HEK293 (cell line): ENCODE measurements around the gene CIB4.

ENCODE experiments used
- CTCF ChIA-PET: fragments of 350-600 bp; formaldehyde crosslinking; extraction: SDS; loops from one replicate; lab custom pipeline; 2021; ENCODE audit warnings: antibody characterized with exemption; lab: Yijun Ruan, JAX
- POLR2A ChIA-PET: fragments of 300-600 bp; formaldehyde crosslinking; extraction: SDS; loops from one replicate; lab custom pipeline; 2020; ENCODE audit warnings: antibody characterized with exemption, inconsistent platforms; lab: Yijun Ruan, JAX
- H3K27ac ChIP-seq: fragments of 200-500 bp; sonication (Bioruptor generic); 2 replicates; pipeline ENCODE4 v1.5.1; 2014; ENCODE audit warnings: low read depth, low read length, control low read depth, inconsistent platforms; ENCODE audit errors: extremely low read depth
- H3K36me3 ChIP-seq, 2 experiments: fragments of 200-500 bp in 1 of 2; sonication (Bioruptor generic) in 1 of 2; 1 replicate in 1 of 2; 2 replicates in 1 of 2; pipeline ENCODE4 v1.5.1; 2014 to 2017; ENCODE audit warnings: inconsistent platforms in 2 of 2, low read length in 2 of 2; ENCODE audit not compliant: control insufficient read depth in 2 of 2, insufficient read depth in 1 of 2
- H3K4me1 ChIP-seq: fragments of 200-500 bp; sonication (Bioruptor generic); 2 replicates; pipeline ENCODE4 v1.5.1; 2014; ENCODE audit warnings: mild to moderate bottlenecking, low read length, inconsistent platforms; ENCODE audit not compliant: control insufficient read depth, insufficient read depth
- H3K4me3 ChIP-seq: 2 replicates; pipeline ENCODE4 v1.5.1; 2011; ENCODE audit warnings: low read depth, mild to moderate bottlenecking, control low read depth, low read length, moderate library complexity
- H3K9me3 ChIP-seq: fragments of 200-500 bp; sonication (Bioruptor generic); 2 replicates; pipeline ENCODE4 v1.5.1; 2014; ENCODE audit warnings: low read depth, low read length, inconsistent platforms; ENCODE audit not compliant: control insufficient read depth, insufficient read depth
- GLIS2 ChIP-seq: fragments of 450-650 bp; formaldehyde crosslinking; IDR thresholded peaks from 2 replicates; pipeline ENCODE4 v1.5.1; 2016; ENCODE audit warnings: missing biosample characterization, missing genetic modification characterization
- ZBTB44 ChIP-seq: fragments of 450-650 bp; IDR thresholded peaks from 2 replicates; pipeline ENCODE4 v1.5.1; 2018; ENCODE audit warnings: missing biosample characterization, mild to moderate bottlenecking, missing genetic modification characterization
- ZIC2 ChIP-seq: fragments of 450-650 bp; formaldehyde crosslinking; IDR thresholded peaks from 2 replicates; pipeline ENCODE4 v1.5.1; 2016; ENCODE audit warnings: missing biosample characterization, missing genetic modification characterization
- ZNF16 ChIP-seq: fragments of 450-650 bp; formaldehyde crosslinking; IDR thresholded peaks from 2 replicates; pipeline ENCODE4 v1.5.1; 2016; ENCODE audit warnings: low read depth, missing biosample characterization, missing genetic modification characterization
- ZNF24 ChIP-seq: fragments of 450-650 bp; formaldehyde crosslinking; IDR thresholded peaks from 2 replicates; pipeline ENCODE4 v1.5.1; 2016; ENCODE audit warnings: missing biosample characterization, missing genetic modification characterization
- ZNF280C ChIP-seq: fragments of 450-650 bp; formaldehyde crosslinking; IDR thresholded peaks from 2 replicates; pipeline ENCODE4 v1.5.1; 2016; ENCODE audit warnings: missing biosample characterization, missing genetic modification characterization
- ZNF302 ChIP-seq: fragments of 450-650 bp; formaldehyde crosslinking; IDR thresholded peaks from 2 replicates; pipeline ENCODE4 v1.5.1; 2016; ENCODE audit warnings: missing biosample characterization, missing genetic modification characterization, low read depth
- ZNF404 ChIP-seq: fragments of 450-650 bp; formaldehyde crosslinking; IDR thresholded peaks from 2 replicates; pipeline ENCODE4 v1.5.1; 2017; ENCODE audit warnings: missing biosample characterization, missing genetic modification characterization
- ZNF426 ChIP-seq: fragments of 450-650 bp; formaldehyde crosslinking; IDR thresholded peaks from 2 replicates; pipeline ENCODE4 v1.5.1; 2017; ENCODE audit warnings: missing biosample characterization, missing genetic modification characterization, mild to moderate bottlenecking, inconsistent platforms, moderate library complexity
- ZNF501 ChIP-seq: fragments of 450-650 bp; formaldehyde crosslinking; IDR thresholded peaks from 2 replicates; pipeline ENCODE4 v1.5.1; 2016; ENCODE audit warnings: missing biosample characterization, missing genetic modification characterization
- ZNF561 ChIP-seq: fragments of 450-650 bp; IDR thresholded peaks from 2 replicates; pipeline ENCODE4 v1.5.1; 2018; ENCODE audit warnings: missing biosample characterization, missing genetic modification characterization, borderline replicate concordance
- ZNF626 ChIP-seq: fragments of 450-650 bp; sonication (Bioruptor Pico); formaldehyde crosslinking; IDR thresholded peaks from 2 replicates; pipeline ENCODE4 v1.5.1; 2018; ENCODE audit warnings: missing biosample characterization, missing genetic modification characterization, inconsistent platforms
- ZNF701 ChIP-seq: fragments of 450-650 bp; formaldehyde crosslinking; IDR thresholded peaks from 2 replicates; pipeline ENCODE4 v1.5.1; 2016; ENCODE audit warnings: missing biosample characterization, missing genetic modification characterization
- ZNF785 ChIP-seq: fragments of 450-650 bp; formaldehyde crosslinking; IDR thresholded peaks from 2 replicates; pipeline ENCODE4 v1.5.1; 2016; ENCODE audit warnings: missing biosample characterization, missing genetic modification characterization
- ZSCAN30 ChIP-seq: fragments of 450-650 bp; IDR thresholded peaks from 2 replicates; pipeline ENCODE4 v1.5.1; 2018; ENCODE audit warnings: missing biosample characterization, mild to moderate bottlenecking, missing genetic modification characterization, moderate library complexity
- TF ChIP-seq, protein P1 (sequence below): fragments of 450-650 bp; formaldehyde crosslinking; IDR thresholded peaks from 2 replicates; pipeline ENCODE4 v1.5.1; 2016; ENCODE audit warnings: missing biosample characterization, missing genetic modification characterization
- TF ChIP-seq, protein P2 (sequence below): fragments of 450-650 bp; formaldehyde crosslinking; IDR thresholded peaks from 2 replicates; pipeline ENCODE4 v1.5.1; 2016; ENCODE audit warnings: missing biosample characterization, missing genetic modification characterization
- TF ChIP-seq, protein P3 (sequence below): sonication (generic); formaldehyde crosslinking; IDR thresholded peaks from 2 replicates; pipeline ENCODE4 v1.8.1; 2022; ENCODE audit warnings: mild to moderate bottlenecking, moderate library complexity, missing genetic modification reagents

Gene CIB4

DNA sequence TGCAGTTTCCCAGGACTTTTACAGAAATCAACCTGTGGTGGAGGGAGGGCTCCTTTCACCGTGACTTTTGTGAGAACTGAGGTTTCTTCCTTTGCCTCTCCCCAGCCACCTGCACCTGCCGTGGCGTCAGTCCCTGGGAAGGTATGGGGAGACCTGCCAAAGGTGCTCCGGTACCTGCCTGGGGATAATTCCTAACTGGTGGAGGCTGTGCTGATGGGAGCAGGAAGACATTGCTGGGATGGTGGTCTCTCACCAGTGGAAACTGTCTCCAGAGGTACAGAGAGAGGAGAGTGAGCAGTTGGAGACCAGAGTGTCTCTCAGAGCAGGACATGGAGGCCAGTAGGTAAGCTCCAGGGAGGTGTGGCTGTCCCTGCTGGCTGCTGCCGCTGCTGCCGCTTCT lies 52.6 kb downstream of the CIB4 start:
- Histone ChIP-seq H3K4me1 (no peaks in the 10 kb centered on the region), H3K36me3 (no peaks in the 10 kb centered on the region), H3K4me3 (no peak overlapping the region)
- TF ChIP-seq, protein P1, sequence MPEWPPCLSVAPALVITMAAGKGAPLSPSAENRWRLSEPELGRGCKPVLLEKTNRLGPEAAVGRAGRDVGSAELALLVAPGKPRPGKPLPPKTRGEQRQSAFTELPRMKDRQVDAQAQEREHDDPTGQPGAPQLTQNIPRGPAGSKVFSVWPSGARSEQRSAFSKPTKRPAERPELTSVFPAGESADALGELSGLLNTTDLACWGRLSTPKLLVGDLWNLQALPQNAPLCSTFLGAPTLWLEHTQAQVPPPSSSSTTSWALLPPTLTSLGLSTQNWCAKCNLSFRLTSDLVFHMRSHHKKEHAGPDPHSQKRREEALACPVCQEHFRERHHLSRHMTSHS (tag by site-specific recombination) = no peak
- TF ChIP-seq ZNF561 (tag by site-specific recombination) (no peak), ZNF280C (no peak), ZBTB44 (no peak), ZSCAN30 (tag by site-specific recombination) (no peak), ZNF701 (tag by site-specific recombination) (no peak), ZNF501 (no peak), ZNF24 (tag by site-specific recombination) (no peak), ZNF302 (tag by site-specific recombination) (no peak), ZNF626 (no peak), ZNF785 (tag by site-specific recombination) (no peak), ZNF404 (tag by site-specific recombination) (no peak)
- TF ChIP-seq, protein P2, sequence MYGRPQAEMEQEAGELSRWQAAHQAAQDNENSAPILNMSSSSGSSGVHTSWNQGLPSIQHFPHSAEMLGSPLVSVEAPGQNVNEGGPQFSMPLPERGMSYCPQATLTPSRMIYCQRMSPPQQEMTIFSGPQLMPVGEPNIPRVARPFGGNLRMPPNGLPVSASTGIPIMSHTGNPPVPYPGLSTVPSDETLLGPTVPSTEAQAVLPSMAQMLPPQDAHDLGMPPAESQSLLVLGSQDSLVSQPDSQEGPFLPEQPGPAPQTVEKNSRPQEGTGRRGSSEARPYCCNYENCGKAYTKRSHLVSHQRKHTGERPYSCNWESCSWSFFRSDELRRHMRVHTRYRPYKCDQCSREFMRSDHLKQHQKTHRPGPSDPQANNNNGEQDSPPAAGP = no peak
- TF ChIP-seq, protein P3, sequence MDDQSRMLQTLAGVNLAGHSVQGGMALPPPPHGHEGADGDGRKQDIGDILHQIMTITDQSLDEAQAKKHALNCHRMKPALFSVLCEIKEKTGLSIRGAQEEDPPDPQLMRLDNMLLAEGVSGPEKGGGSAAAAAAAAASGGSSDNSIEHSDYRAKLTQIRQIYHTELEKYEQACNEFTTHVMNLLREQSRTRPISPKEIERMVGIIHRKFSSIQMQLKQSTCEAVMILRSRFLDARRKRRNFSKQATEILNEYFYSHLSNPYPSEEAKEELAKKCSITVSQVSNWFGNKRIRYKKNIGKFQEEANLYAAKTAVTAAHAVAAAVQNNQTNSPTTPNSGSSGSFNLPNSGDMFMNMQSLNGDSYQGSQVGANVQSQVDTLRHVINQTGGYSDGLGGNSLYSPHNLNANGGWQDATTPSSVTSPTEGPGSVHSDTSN (CRISPR knock-in tag) = no peak
- TF ChIP-seq, all 188 proteins: peak for 0
- Histone ChIP-seq H3K27ac (no peak overlapping the region), H3K9me3 (no peaks in the 10 kb centered on the region)
- ChIA-PET POLR2A (no interaction called here), CTCF (interaction anchor here (1.8 kb wide), 1 partner anchor 17 kb away, joined by 6 read pairs; no protein-coding TSS in a partner anchor)

- Histone ChIP-seq H3K27ac (no peak overlapping the region), H3K9me3 (no peaks in the 10 kb centered on the region), H3K4me3 (no peak overlapping the region), H3K4me1 (no peaks in the 10 kb centered on the region), H3K36me3 (no peaks in the 10 kb centered on the region)
- ChIA-PET POLR2A (no interaction called here), CTCF (interaction anchor here (0.7 to 1.8 kb wide), 2 partner anchors 10 to 17 kb away, joined by 3 to 6 read pairs; no protein-coding TSS in a partner anchor)
- TF ChIP-seq ZNF16 (tag by site-specific recombination) = no peak
- peak; percentile 49; the same call in 1 of the 2 replicates for TF ChIP-seq ZIC2
- TF ChIP-seq ZNF426 = no peak
- TF ChIP-seq GLIS2 (tag by site-specific recombination) = no peak
Observed at GRCh38 chr2:26587994-26588393, 53.2 kb downstream of the CIB4 start.
